SK-N-MC (cell line): ENCODE data around the gene SLC18B1.

Source experiments
- EZH2 ChIP-seq: fragments of 200-600 bp; sonication (generic); IDR thresholded peaks from one replicate; pipeline ENCODE4 v1.6.1; 2017; ENCODE audit warnings: antibody characterized with exemption
- POLR2AphosphoS5 ChIP-seq: IDR thresholded peaks from 2 replicates; pipeline ENCODE4 v1.6.1; 2012; ENCODE audit warnings: mild to moderate bottlenecking, low read depth, low read length, borderline replicate concordance

DNA sequence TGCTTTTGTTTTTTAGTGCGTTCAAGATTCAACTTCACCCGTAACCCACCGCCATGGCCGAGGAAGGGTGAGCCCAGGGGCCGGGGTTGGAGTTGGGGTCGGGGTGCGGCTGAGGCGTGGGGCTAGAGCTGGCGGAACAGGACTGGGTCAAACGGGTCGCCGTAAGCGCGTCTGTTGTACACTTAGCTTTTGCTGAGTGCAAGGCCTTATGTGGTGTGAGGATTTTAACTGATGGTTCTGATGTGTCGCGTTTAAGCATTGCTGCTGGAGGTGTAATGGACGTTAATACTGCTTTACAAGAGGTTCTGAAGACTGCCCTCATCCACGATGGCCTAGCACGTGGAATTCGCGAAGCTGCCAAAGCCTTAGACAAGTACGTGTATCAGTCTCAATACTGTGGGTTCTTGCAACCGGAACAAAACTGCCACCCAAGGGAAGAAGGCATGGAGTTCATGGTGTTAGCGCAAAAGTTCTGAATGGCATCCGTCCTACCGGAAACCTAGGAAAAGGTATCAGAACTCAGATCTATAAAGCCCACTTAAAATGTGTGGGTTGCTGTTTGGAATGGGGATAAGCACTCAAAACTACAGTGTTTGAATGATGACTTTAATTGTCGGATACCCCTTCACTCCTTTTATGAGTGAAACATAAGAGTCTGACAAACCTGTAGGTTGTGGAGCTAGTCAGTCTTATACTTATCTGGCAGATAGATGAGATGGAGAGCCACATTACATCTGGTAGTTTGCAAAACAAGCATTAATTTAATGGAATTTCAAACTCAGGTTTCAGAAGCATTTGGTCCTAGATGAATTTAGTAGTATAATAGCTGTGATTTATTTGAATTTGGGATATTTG, 16.5 kb upstream of the SLC18B1 start:
- no peak for TF ChIP-seq EZH2
- TF ChIP-seq POLR2AphosphoS5: peak; percentile 35; the same call in 1 of the 2 replicates
